GM21529 (cell line): Measurements from ENCODE around the gene FGF11.
"Not testable (repeated sequence)": the region's sequence is repeated elsewhere in the genome, so short reads cannot be mapped to it uniquely, and the experiment has no call there.

ENCODE experiments used
- ATAC-seq: cut with Tn5 transposase; IDR thresholded peaks from one replicate; pipeline ENCODE4 v1.9.1; 2021; ENCODE audit not compliant: unreplicated experiment

Gene FGF11

GRCh38 chr17:7478276-7479212 lies 39.2 kb downstream of the FGF11 start:
- no peak for ATAC-seq

- ATAC-seq = no peak
Measured at GRCh38 chr17:7479213-7480088, 40.1 kb downstream of the FGF11 start, which contains the start of gene ZBTB4. Gene ZBTB4, minus strand, starts transcription at chr17:7479631. Its CDS starts 12,830 bp downstream, at chr17:7466801.

GRCh38 chr17:7480089-7480384 lies 40.7 kb downstream of the FGF11 start:
- no peak for ATAC-seq

GRCh38 chr17:7481275-7481674 lies 42.0 kb downstream of the FGF11 start, which contains the start of gene SLC35G6:
Gene SLC35G6, plus strand, starts transcription at chr17:7481446. Its CDS starts 71 bp downstream, at chr17:7481517.
- ATAC-seq = not testable (repeated sequence)

DNA sequence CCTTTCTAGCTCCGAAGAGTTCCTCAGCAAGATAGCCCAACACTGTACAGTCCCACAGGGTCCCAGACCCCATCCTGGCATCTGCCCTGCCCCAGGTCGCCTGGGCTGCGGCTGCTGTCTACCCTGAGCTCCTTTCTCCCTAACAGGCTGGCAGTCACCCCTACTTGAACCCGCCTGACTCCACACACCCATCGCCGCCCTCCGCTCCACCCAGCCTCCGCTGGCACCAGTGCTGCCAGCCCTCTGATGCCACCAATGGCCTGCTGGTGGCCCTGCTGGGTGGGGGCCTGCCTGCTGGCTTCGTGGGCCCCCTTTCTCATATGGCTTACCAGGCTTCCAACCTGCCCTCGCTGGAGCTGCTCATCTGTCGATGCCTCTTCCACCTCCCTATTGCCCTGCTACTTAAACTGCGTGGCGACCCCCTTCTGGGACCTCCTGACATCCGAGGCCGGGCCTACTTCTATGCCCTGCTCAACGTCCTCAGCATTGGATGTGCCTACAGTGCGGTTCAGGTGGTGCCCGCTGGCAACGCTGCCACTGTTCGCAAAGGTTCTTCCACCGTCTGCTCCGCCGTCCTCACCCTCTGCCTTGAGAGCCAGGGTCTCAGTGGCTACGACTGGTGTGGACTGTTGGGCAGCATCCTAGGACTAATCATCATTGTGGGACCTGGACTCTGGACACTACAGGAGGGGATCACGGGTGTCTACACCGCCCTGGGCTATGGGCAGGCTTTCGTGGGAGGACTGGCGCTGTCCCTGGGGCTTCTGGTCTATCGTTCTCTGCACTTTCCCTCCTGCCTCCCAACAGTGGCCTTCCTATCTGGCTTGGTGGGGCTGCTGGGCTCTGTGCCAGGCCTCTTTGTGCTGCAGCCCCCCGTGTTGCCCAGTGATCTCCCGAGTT lies 42.8 kb downstream of the FGF11 start:
- ATAC-seq = not testable (repeated sequence)

DNA sequence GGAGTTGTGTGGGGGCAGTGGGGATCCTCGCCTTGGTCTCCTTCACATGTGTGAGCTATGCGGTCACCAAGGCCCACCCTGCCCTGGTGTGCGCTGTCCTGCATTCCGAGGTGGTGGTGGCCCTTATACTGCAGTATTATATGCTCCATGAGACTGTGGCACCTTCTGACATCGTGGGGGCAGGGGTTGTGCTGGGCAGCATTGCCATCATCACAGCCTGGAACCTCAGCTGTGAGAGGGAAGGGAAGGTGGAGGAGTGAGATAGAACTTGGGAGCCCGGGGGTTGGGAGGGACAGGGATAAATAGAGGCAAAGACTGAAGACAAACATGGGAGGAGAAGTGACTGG lies 43.4 kb downstream of the FGF11 start:
- ATAC-seq = not testable (repeated sequence)

DNA sequence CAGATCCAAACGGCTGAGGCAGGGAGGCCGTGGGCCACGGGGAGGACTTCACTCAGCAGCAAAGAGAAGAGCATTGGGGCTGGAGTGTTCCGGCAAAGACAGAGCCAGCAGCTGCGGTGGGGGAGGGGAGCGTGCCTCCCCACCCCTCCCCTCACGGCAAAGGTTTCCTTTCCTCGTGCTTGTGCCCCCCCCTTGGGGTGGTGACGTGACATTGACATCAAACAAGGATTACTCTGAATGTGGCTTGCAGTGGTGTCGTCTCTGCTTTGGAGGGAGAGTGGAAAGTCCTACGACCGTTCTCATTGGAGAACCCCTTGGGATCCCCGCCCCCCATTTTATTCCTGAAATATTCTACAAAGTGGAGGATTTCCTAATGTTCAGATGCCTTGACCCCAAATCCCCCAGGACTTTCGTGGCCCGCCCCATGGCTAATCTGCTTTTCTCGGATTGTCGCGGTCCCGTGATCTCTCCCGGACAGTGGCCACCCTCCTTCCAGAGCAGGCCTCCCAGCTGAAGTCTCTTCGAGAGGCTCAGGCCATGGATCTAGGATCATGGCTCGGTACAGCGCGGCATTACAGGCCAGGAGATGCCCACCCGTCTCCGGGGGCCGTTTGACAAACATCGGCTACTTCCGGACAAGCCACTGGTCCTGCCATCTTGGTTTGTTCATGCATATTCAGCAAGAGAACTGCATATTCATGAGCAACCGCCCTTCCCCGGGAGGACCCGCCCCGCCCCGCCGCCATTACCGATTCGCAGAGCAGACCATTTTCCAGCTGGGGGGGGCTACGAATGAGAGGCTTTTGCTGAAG lies 44.1 kb downstream of the FGF11 start:
- peak; percentile 28 for ATAC-seq

GRCh38 chr17:7484067-7484918 lies 45.0 kb downstream of the FGF11 start, which contains the start of gene POLR2A:
Gene POLR2A, plus strand, starts transcription at chr17:7484366.
- ATAC-seq = peak; percentile 55

GRCh38 chr17:7484919-7485377 lies 45.6 kb downstream of the FGF11 start:
- ATAC-seq = no peak

DNA sequence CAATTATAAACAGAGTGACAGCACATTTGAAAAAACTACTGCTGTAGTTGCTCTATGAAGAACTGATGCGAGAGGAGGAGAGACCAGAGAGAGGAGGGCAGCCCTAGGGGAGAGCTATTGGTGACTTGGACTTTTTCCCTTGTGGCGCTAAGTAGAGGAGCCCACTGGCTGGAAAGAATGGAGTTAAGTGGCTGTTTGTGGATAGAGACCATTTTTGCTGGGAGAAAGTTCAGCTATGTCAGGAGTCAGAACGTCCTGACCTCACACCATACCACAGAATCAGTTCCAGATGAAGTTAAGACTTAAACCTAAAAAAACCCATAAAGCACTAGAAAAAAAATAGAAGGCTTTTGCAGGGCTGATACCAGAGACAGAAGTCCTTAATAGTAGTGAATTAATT lies 46.9 kb downstream of the FGF11 start:
- no peak for ATAC-seq

GRCh38 chr17:7490144-7490543 lies 50.8 kb downstream of the FGF11 start:
- no peak for ATAC-seq

DNA sequence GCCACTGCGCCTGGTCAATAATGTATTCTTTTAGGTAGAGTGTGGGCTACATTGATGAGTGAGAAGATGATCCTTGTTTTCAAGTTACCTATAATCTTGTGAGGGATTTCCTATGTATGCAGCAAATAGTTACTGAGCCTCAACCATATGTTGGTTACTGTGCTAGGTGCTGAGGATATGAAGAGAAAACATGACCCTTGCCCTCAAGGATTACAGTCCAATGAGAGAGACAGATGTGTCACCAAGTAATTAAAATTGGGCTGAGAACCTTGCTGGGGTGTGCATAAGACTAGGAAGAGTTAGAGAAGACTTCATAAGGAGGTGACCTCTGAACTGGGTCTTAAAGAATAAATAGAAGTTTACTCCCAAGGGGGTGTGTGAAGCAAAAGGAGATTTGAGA lies 52.3 kb downstream of the FGF11 start:
- no peak for ATAC-seq

GRCh38 chr17:7493941-7494340 lies 54.6 kb downstream of the FGF11 start:
- no peak for ATAC-seq
